Fibroblast of lung (primary cell): ENCODE data around the gene HAUS7. TPM values are rescaled to one million over a fixed set of nuclear protein-coding genes. Genes with fewer than 3 reads are reported as not detected.

Experiments
- DNase-seq, 2 donors: peaks; one replicate each; pipeline versions ENCODE4 v3.0.0 to v3.0.0-alpha.2; 2010; ENCODE audit warnings: low read depth in 2 of 2
- H2AFZ ChIP-seq: 2 replicates; pipeline ENCODE4 v1.5.1; 2012; ENCODE audit warnings: low read length, control low read depth, inconsistent platforms
- H3K27ac ChIP-seq: 2 replicates; pipeline ENCODE4 v1.5.1; 2011; ENCODE audit warnings: low read length, control low read depth; ENCODE audit not compliant: insufficient read depth
- H3K27me3 ChIP-seq: 2 replicates; pipeline ENCODE4 v1.5.1; 2011; ENCODE audit warnings: mild to moderate bottlenecking, low read length; ENCODE audit not compliant: control insufficient read depth, insufficient read depth
- H3K36me3 ChIP-seq: 2 replicates; pipeline ENCODE4 v1.5.1; 2011; ENCODE audit warnings: low read length; ENCODE audit not compliant: control insufficient read depth, insufficient read depth
- H3K4me1 ChIP-seq: 2 replicates; pipeline ENCODE4 v1.5.1; 2011; ENCODE audit warnings: low read length; ENCODE audit not compliant: control insufficient read depth, insufficient read depth; ENCODE audit errors: extremely low read depth
- H3K4me2 ChIP-seq: 2 replicates; pipeline ENCODE4 v1.5.1; 2011; ENCODE audit warnings: low read length, control low read depth; ENCODE audit not compliant: insufficient read depth; ENCODE audit errors: extremely low read depth
- H3K4me3 ChIP-seq, 4 experiments: fragments of 200-600 bp in 1 of 4; sonication (generic) in 1 of 4; replicated peaks in 1 of 4; 2 replicates each; pipeline ENCODE4 v1.5.1; 2011 to 2016; ENCODE audit warnings: low read length in 4 of 4, low read depth in 3 of 4, mild to moderate bottlenecking in 3 of 4, control low read depth in 2 of 4, inconsistent platforms in 1 of 4, mixed read lengths in 1 of 4; ENCODE audit not compliant: insufficient read depth in 1 of 4; ENCODE audit errors: control extremely low read depth in 1 of 4
- H3K79me2 ChIP-seq: 2 replicates; pipeline ENCODE4 v1.5.1; 2012; ENCODE audit warnings: mild to moderate bottlenecking, low read length, inconsistent platforms; ENCODE audit not compliant: control insufficient read depth, insufficient read depth
- H3K9ac ChIP-seq: 2 replicates; pipeline ENCODE4 v1.5.1; 2011; ENCODE audit warnings: mild to moderate bottlenecking, low read length, control low read depth; ENCODE audit not compliant: insufficient read depth
- H3K9me3 ChIP-seq: 2 replicates; pipeline ENCODE4 v1.5.1; 2012; ENCODE audit warnings: low read depth, low read length; ENCODE audit not compliant: control insufficient read depth, insufficient read depth
- H4K20me1 ChIP-seq: 2 replicates; pipeline ENCODE4 v1.5.1; 2011; ENCODE audit warnings: low read length; ENCODE audit not compliant: control insufficient read depth, insufficient read depth; ENCODE audit errors: extremely low read depth
- CTCF ChIP-seq, 2 donors: IDR thresholded peaks in 1 of 2; conservative IDR thresholded peaks in 1 of 2; 1 replicate in 1 of 2; 2 replicates in 1 of 2; pipeline ENCODE4 v1.5.1; 2011 to 2012; ENCODE audit warnings: low read length in 2 of 2, control low read depth in 1 of 2, inconsistent platforms in 1 of 2, low read depth in 1 of 2, mild to moderate bottlenecking in 1 of 2
- EZH2 ChIP-seq: IDR thresholded peaks from 2 replicates; pipeline ENCODE4 v1.5.1; 2012; ENCODE audit warnings: low read length, control low read depth, mild to moderate bottlenecking; ENCODE audit errors: missing control alignments
- polyA plus RNA-seq, 2 donors: library from polyadenylated mRNA; depleted of rRNA in 1 of 2; stranded (reverse) in 1 of 2; unstranded in 1 of 2; fragments of >200 nt; gene quantifications; 2 replicates each; pipeline ENCODE4 v1.2.1, GENCODE V29; 2011 to 2012; ENCODE audit warnings: missing spikeins in 1 of 2
- total RNA-seq: library from RNA; depleted of rRNA; stranded (reverse); fragments of >200 nt; gene quantifications from 2 replicates; pipeline ENCODE4 v1.2.1, GENCODE V29; 2014

The HAUS7 gene
- total and polyA plus RNA-seq, 2 donors (not counting 1 experiment from before 2014, with no cell fraction given) = 7.3 to 10.4 TPM

DNA sequence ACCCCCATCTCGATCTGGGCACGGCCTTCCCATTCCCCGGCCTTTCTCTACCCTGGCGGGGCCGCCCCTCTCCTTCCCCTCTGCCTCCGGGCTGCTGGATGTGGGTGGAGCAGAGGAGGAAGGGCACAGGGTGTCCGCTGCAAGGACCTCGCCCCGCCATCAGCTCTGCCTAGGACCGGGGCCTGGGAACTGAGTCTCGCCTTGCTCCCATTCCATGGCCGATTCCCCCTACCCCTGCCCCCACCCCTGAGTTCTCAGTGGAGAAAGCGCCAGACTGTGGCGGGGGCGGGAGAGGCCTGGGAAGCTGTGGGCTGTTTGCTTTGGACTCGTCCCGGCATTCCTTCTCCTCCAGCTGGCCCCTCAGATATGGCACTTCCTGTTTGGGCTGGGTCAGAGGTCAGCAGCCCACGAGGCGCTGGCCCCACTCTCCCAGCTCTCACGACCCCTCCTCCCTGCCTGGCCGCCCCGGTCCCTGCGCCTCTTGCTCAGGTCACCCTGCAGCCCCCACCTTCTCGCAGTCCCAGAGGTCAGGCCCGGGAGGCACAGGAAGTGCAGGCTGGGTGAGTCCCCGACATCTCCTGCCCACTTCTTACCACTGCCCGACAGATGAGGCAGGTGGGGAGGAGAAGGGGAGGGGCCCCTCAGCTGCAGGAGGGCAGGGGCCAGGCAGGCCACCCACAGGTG is 18.0 kb upstream of the HAUS7 start:
- Histone ChIP-seq H3K27ac (peak overlapping the region; percentile 34), H4K20me1 (no peaks in the 10 kb centered on the region), H3K4me1 (peaks cover 5% of the 10 kb centered on the region), H3K4me3 (no peak overlapping the region), H3K9ac (peak overlapping the region; percentile 16), H3K79me2 (no peaks in the 10 kb centered on the region), H3K4me2 (no peak overlapping the region), H3K36me3 (no peaks in the 10 kb centered on the region), H3K27me3 (no peaks in the 10 kb centered on the region), H3K9me3 (no peaks in the 10 kb centered on the region), H2AFZ (peak overlapping the region; percentile 13)
- TF ChIP-seq EZH2 (no peak), CTCF (conservative IDR thresholded peaks at IDR 0.05 in 1 of 2, IDR thresholded peaks at IDR 0.05 in 1 of 2; ENCODE audit: low read depth in 1 of 2, low read length in 2 of 2) (no peak)
- peak; percentile 45 to 72 for DNase-seq

DNA sequence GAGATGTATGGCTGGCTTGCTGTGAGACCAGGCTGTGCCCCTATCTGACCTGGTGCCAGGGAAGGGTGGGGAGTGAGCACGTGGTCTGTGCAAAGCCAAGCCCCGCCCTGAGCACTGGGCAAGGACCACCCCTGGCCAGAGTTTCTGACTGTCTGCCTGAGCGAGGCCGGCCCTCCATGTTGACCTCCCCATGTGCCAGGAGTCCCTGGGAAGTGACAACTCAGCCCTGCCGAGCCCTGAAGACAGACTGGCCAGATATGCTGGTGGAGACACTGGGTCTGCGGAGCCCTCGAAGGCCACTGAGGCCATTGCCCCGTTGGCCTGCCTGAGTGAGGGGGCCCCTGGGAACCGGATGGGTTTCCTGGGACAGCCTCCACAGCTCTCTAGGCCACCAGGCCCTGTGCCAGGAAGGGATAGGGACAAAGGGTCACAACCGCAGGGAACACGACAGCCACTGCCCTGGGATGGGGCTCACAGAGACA is 17.3 kb upstream of the HAUS7 start:
- H3K4me3 ChIP-seq = no peak overlapping the region
- no peak overlapping the region for H3K9ac ChIP-seq
- no peak for TF ChIP-seq CTCF (conservative IDR thresholded peaks at IDR 0.05 in 1 of 2, IDR thresholded peaks at IDR 0.05 in 1 of 2; ENCODE audit: low read depth in 1 of 2, low read length in 2 of 2)
- TF ChIP-seq EZH2 = no peak
- H3K27me3 ChIP-seq = no peaks in the 10 kb centered on the region
- H4K20me1 ChIP-seq = no peaks in the 10 kb centered on the region
- H2AFZ ChIP-seq = no peak overlapping the region
- peak overlapping the region; percentile 34 for H3K27ac ChIP-seq
- no peaks in the 10 kb centered on the region for H3K36me3 ChIP-seq
- no peaks in the 10 kb centered on the region for H3K79me2 ChIP-seq
- DNase-seq = no peak
- H3K4me1 ChIP-seq = peaks cover 5% of the 10 kb centered on the region
- H3K4me2 ChIP-seq = no peak overlapping the region
- H3K9me3 ChIP-seq = no peaks in the 10 kb centered on the region

GRCh38 chrX:153486171-153486570 is 15.8 kb upstream of the HAUS7 start:
- Histone ChIP-seq H3K4me1 (peaks cover 5% of the 10 kb centered on the region), H3K27me3 (no peaks in the 10 kb centered on the region), H3K27ac (no peak overlapping the region), H3K9ac (no peak overlapping the region), H3K4me2 (no peak overlapping the region), H2AFZ (no peak overlapping the region), H3K36me3 (no peaks in the 10 kb centered on the region), H3K9me3 (no peaks in the 10 kb centered on the region), H4K20me1 (no peaks in the 10 kb centered on the region), H3K79me2 (no peaks in the 10 kb centered on the region), H3K4me3 (no peak overlapping the region)
- no peak for TF ChIP-seq EZH2
- no peak for TF ChIP-seq CTCF (conservative IDR thresholded peaks at IDR 0.05 in 1 of 2, IDR thresholded peaks at IDR 0.05 in 1 of 2; ENCODE audit: low read depth in 1 of 2, low read length in 2 of 2)
- DNase-seq = no peak
